ENCODE measurements around the gene XRCC4.

DNA sequence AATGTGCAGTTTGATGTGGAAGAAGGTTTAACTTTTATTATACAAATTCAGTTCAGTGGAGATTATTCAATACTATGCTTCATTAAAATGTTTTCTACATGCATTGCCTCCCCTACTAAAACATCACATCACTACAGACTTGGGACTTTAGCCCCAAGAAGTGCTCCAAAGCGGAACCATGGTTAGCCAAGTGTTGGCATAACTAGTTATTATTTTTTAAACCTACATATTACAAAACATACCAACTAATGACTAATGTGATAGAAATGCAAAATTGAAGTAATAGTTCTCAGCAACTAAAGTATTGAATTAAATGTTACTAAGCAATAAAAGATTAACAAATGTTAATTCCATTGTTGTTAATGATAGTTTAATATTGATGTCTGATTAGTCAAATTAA is 74.5 kb downstream of the XRCC4 start:
- no peak for TF ChIP-seq CTCF (conservative IDR thresholded peaks at IDR 0.05)
- no peak for TF ChIP-seq ZFX (IDR thresholded peaks at IDR 0.05)
